Activated CD8-positive, alpha-beta memory T cell treated with anti-CD3 and anti-CD28 coated beads, Interleukin-2, amount 50 U/mL, for 24 hours (primary cell): ENCODE results near the gene YAP1.

Experiments
- DNase-seq: peaks from one replicate; pipeline ENCODE4 v3.0.0-alpha.2; 2020; ENCODE audit errors: extremely low read depth

The YAP1 gene

DNA sequence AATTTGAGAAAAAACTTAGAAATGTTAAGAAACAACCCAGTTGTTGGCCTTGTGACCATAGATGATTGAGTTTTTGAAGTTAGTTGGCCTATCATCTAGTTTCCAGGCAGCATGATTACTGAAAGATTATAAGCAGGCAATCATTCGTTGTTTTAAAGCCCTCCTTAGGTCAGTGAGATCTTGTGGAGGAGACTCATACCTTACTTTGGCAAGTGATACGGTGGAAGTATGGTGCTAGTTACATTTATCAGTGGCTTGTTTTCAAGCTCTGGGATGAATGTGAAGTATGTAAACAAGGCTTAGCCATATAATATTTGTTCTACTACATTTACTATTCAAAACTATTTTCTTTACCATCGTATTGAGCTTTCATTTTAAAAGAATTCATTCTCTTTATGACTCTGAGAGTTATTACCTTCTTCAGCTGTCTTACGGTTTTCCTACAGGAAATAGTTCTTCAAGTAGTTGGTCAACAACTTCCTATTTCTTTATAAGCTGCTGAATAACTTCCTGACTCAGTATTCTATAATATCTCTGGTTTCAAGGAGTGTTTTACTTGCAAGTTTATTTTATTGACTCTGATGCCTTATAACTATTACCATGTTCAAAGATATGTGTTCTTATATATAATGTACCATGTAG is 7.3 kb downstream of the YAP1 start:
- no peak for DNase-seq

DNA sequence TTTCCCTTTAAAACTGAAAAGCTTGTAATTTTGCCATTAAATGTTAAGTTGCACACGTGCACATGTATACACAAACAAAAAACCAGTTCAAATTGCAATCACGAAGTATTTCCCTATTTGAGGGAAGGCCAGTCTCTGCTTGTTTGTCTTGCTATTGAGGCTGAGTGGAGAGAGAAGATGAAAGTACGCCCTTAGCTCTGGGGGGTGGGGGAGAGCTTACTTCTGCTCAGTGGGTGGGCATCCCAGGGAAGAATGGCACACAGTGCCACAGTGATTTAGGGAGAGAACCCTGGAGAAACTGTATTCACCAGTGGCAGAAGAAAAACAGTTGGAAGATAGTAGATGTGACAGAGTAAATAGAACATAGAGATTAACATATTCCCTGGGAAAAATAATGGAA is 8.7 kb downstream of the YAP1 start:
- no peak for DNase-seq

DNA sequence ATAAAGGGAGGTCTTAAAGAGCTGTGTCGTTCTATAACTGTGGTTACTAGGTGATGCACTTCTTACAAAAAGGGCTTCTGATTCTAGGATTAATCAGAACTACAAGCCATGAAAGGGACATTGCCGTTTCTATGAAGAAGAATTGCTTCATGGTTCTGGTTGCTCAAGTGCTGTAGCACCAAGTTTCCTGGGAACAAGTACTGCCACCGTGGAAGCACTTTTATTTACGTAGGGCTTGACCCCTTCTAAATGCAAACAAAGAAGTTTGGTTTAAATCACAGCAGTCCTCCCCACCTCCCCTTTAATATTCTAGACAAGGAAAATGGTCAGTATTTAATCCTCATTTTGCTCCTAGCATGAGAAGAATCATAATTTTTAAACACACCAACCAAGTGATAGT is 9.8 kb downstream of the YAP1 start:
- DNase-seq = no peak

DNA sequence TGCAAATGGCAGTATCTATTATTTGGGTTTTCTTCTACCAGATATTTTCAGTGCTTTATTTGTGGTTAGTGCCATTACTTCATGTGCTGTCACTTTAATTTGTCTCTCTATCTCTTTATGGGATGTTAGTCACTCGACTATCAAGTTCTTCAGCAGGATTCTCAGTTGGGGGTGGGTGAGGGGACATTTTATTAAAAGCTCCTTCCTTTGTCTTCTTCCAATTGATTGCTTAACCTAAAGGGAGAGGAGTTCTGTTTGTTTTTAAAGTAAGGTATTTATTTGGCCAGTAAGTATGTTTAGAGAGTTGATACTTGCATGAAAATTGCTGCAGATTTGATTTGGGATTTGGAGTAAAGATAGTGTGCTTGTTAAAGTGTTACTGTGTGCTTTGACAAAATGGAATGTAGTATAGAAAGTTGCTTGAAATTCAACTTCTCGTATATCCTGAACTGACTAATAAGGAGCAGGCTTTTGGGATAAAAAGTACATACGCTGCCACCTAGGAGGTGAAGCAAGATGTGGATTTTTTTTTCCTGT is 10.3 kb downstream of the YAP1 start:
- DNase-seq = no peak

DNA sequence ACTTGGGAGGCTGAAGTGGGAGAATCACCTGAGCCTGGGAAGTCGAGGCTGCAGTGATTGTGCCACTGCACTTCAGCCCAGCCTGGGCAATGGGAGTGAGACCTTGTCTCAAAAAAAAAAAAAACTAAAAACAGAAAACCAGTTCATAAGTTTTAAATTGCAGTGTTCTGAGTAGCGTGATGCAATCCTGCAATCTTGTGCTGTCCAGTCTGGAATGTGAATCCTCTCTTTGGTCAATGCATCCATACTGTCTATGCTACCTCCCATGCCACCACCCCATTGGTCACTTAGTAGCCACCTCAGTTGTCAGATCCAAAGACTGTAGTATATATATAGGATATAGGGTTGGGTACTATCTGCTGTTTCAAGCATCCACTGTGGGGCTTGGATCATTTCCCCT is 11.1 kb downstream of the YAP1 start:
- DNase-seq = no peak

DNA sequence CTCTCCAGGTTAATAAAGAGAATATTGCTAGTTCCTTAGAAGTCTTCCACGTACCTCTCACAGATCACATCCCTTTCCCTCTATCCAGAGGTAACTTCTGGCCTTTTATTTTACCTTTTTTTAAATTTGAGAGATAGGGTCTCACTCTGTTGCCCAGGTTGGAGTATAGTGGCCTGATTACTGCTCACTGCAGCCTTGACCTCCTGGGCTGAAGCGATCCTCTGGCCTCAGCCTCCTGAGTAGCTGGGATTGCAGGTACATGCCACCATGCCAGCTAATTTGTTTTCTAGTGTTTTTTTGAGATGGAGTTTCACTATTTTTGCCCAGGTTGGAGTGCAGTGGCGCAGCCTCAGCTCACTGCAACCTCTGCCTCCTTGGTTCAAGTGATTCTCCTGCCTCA is 24.4 kb downstream of the YAP1 start:
- no peak for DNase-seq

DNA sequence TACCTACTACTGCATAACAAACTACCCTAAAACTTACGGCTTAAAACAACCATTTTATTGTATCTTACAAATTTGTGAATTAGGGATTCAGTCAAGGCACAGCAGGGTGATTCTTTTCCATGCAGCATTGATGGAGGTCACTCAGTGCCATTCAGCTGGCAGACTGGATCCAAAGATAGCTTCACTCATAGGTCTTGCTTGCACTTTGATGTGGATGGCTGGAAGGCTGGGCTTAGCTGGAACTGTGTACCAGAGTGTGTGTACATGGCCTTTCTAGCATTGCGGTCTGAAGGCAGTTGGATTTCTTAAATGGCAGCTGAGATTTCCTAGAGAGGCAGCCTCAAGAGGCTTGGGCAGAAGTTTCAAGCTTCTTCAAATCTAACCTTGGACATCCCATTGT is 25.0 kb downstream of the YAP1 start:
- no peak for DNase-seq

DNA sequence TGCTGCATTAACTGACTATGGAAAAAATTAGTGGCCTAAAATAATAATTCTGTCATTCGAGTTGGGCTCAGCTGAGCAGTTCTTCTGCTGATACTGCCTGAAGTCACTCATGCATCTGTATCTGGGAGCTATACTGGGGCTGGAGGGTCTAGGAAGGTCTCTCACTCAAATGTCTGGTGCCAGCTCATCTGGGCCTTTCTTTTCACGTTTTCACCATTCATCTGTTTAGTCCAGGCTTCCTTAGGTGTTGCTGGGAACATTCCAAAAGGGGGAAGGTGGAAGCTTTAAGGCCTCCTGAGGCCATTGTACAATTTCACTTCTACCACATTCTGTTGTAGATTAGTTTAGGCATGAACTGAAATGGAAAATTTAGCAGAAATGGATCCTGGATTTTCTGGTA is 28.0 kb downstream of the YAP1 start:
- no peak for DNase-seq

DNA sequence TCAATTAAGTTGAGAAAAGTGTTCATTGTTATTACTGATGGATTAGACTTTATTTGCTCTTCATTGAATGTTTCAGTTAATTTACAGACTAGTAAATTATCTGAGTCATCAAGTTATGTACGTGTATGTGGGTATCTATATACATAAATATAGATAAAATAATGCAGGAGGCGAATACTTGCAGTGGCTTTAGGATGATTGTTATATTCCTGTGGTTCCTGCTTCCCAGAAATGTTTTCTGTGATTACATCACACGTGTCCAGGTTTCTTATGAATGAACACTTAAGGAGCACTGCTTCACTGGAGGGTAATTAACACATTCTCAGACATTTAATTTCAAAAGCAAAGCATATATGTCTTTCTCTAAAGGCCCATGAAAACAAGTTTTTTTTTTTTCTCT is 28.4 kb downstream of the YAP1 start:
- DNase-seq = no peak

DNA sequence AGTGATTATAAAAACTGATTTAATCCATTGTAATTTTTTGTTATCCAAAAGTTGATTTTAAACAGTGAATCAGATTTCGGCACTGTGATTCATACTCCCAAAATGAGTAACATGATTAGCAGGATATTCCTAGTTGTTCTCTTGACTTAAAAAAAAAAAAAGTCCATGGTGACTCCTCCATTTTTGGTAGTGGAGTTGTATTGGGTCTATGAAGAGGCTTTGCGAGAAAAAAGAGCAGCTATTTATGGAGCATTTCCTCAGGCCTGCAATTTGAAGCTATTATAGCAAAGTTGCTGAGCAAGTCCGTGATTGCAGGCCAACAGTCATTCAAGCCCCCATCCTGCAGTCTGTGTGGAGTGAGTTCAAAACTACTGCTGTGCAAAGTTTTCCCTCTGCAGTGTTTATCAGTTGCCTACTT is 28.8 kb downstream of the YAP1 start:
- no peak for DNase-seq

DNA sequence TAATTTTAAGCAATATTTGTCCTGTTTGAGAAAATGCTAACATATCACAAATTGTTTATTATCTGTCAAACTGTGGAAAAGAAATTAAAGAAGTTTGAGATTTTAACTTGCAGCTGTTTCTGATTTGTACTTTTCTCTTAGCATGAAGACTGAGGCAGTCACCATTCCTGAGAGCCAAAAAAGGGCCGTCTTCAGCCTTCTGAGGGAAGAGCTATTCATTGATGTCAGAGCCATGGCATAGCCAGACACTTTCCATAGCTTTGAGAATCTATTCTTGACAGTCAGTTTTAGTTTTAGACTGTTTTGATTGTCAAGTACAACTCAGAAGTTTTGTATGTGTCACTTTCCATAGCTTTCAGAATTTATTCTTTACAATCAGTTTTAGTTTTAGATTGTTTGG is 32.1 kb downstream of the YAP1 start:
- no peak for DNase-seq

DNA sequence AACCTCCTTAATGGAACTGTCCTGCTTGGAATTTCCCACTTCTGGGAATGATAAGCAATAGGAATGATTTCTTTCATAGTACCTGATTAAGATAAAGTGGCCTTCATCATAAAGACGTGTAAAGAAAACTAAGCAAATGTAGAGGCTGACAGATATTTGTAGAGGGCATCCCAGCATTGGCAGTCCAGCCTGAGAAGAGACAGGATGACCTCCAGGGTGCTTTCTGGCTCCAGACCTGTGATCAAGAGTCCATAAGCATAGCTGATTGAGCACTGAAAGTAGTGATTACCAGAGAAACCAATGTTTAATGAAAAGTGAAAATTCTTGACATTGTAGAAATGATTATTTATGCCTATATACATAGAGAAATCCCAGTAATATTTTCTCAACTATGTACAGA is 33.6 kb downstream of the YAP1 start:
- DNase-seq = no peak

DNA sequence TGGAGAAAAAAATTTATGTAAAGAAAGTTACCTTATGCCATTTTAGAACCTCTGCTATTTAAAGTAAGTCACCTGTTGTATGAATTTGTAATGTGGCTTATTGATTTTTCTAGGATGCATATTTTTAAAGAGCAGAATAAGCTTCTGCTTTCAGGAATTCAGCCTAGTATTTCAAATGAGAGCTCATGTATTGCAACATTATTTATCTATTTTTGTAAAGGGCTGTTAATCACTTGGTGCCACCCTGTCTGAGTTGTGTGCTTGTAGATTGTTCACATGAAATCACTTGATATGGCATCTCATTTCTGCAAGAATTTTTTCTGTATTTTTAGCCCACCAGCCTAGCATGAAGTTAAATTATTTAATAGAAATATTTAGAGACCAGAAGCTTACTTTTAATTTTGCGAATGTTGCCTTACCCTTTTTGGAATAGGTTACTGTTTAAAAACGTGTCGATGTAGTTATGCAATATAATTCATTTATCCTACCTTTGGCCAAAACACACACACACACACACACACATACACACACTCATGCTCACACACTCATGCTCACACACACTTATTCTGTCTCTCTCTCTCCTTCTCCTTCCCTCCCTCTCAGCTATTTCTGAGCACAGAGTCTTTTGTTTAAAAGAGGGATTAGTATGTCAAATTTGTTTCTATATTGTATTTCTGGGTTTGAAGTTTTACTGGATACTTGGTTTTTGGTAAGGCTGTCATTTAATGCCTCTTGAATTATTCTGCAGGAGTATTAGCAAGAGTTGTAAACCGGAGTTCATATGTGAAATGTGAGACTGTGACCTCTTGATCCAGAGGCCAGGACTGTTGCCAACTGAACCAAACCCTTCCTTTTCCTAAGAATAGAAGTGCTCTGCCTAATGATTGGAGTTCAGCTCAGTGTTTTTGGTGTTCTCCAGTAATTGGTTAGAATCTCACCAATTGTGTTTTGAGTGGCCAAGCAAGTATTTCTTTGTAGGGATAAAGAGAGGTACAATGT is 34.4 kb downstream of the YAP1 start:
- DNase-seq = no peak

DNA sequence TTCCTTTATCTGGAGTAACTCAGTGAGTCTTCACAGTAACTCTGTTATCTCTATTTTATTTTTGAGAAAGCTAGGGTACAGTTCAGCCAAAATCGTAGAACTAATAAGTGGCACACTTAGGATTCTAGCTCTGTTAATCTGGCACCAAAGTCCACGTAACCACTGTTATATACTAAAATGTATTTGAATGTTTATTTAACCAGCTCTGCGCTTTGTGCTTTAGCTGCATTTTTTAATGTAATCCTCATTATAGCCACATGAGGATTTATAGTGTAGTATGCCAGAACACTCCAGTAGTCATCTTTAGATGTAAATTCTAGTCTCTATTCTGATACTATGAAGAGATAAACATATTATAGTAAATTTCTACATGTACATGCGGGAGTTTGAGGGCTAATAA is 36.8 kb downstream of the YAP1 start:
- no peak for DNase-seq

DNA sequence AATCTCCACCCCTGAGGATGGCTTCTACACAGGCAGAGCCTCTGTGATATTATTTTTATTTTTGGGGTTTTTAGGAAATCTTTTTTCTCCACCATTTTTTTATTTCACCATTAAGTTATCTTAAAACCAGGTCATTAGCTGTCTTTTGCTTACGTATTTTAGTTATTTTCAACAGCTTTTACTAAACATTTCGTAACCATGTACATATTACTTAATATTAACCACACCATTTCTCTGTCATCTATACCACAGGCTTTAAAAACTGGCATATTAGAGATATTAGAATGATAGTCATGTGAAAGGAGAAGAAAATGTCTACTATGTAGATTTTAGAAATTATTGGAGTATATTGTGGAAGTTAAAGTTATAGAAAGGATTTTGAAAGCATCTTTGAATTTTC is 37.4 kb downstream of the YAP1 start:
- no peak for DNase-seq

DNA sequence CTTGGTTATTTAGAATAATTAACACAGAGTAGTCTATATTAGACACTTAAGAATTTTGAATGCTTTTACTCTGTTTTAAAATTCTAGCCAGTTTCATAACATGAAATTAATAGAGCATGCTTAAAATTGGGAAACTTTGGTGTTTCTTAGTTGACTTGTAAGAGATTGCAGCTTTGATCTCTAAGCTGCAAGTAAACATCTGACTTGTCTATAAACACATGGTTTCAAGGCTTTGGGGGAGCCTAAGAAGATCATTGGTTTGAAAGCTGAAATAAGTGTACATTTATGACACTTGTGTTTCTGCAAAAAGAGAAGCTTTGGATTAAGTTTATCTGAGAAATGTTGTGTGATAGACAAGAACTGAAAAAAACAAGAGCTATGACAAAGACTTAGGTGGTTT is 37.8 kb downstream of the YAP1 start:
- DNase-seq = no peak

DNA sequence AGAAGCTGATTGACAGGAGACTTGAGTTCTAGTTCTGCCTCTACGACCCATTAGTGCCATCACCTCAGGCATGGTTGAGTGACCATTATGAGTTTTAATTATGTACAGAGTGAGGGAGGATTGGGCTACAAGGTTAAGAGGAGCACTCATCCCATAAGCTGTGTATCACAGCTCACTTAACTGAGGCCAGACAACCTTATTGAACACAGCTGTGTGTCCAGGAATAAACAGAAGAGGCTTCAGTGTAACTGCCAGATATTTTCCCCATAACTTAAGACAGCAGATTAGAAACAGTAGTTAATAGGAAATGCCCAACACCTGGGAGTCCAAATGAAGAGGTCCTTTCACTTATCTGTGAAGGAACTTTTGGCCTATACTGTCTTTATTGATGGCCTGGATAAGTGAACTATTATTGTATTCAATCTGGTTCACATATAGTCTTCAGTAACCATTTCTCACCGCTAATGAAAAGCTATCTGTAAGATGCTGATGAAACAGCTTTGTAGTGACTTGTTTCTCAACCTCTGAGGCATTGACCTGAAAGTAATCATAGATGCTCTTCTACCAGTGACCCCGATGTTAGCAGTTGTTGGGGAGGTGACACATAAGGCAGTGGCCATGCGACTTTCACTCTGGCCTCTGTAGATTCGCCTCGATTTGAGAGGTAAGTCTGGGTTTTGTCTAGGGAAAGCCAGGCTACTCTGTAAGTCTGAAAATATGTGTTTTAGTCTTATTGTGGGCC is 41.7 kb downstream of the YAP1 start:
- no peak for DNase-seq

DNA sequence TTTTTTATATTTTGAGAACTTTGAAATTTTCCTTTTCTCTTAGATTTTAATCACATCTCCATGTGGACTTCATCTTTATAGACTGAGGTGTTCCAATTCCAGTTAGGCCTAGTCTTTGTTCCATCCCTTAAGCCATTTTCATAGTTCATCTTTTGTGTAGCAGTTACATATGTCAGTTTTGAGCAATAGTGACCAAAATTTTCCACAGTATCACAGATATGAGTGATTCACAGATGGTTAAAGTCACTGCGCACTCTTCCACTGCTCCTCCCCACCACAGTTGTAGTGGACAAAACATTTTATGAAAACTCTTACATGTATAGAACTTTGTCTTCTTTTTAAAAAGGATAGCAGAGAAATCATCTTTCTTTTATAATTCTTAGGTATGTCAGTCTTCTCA is 42.8 kb downstream of the YAP1 start:
- DNase-seq = no peak

DNA sequence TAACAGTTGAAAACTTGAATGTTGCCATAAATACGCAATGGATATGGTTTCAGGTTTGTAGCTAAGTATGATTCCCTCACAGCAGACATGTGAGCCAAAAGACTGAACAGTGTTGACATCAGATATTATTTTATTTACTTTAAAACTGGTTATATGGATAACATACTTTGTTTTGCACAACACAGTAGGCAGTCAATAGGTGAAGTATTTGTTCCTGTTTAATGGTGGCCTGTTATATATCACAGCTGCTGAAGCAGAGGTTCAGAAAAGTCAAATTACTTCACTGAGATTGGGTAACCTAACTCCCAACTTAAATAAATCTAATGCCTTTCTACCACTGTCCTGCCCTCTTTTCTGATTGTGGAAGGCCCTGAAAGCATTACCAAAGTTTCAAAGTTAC is 44.6 kb downstream of the YAP1 start:
- DNase-seq = no peak

DNA sequence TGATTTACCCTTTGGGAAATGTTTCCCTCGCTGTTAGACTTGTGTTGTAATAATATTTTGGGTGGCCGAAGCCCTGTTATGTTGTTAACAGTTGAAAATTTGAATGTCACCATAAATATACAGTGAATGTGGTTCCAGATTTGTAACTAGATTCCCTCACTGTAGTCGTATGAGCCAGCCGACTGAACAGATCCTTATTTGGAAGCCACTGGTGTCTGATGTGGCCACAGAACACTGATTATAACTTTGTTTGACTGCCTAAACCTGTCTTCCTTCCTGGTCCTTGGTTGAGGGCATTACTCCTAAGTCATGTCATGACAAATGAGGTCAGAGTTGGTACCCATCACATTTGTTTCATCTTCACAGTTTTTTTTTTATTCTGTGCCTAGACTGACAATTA is 45.4 kb downstream of the YAP1 start:
- no peak for DNase-seq

DNA sequence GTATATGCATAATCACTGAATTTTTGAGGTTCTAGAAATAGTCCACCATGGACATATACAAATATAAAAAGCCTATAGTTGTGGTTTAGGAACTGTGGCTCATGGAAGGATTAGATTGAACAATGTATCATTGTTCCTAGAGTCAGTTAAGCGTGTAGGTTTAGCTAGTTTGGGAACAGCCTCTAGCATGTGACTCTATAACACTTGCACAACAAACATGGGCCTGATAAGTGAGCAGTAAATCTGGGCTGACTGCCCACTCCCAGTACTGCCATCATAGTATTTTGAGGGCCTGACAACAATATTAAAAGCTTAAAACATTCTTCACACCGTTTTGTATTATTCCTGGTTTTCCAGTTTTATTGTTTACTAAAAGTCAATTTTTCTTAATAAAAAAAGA is 47.0 kb downstream of the YAP1 start:
- DNase-seq = no peak

DNA sequence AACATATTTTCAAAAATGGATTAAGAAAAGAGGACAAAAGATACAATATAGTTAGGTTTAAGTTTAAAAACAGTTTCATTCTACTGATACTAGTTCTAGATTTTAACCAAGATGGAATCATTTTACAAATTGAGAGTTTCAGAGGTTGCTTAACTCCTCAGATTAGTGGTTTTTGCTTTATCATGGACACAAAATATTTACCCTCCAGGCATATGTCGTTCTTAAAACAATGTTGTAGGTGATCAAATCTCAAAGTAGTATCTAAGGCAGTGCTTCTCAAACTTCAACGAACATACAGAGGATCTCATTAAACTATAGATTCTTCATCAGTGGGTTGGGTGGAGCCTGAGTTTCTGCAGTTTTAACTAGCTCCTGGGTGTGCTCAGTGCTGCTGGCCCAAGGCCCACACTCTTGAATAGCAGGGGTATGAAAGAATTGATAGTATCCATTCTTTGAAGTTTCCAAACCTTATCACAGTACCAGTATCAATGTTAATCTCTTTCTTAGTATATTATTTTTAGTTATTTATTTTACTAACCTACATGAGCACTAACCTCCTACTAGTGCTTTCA is 48.0 kb downstream of the YAP1 start:
- no peak for DNase-seq
